ENCODE results near the gene TOP1. TPM values are rescaled to one million over a fixed set of nuclear protein-coding genes. Genes with fewer than 3 reads are reported as not detected.

The TOP1 gene
- total and polyA plus RNA-seq, 9 of the 15 experiments (the other 6 are each of a cell fraction or from before 2014, with no cell fraction given) = 26.4 to 127 (median 39.6) TPM

DNA sequence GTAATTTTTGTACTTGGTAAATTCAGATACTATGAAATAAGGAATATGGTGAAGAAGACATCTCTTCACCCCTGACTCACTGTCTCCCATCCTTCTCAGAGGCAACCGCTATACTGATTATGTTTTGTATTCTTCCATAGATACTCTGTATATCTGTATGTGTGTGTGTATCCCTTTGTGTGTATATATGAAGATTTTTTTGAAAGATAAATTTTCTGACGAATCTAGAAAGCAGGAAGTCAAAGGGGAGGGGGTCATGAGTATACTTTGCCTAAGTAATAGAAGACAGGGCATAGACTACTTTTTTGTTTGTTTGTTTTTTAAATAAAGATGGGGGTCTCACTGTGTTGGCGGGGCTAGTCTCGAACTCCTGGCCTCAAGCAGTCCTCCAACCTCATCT, 48.2 kb downstream of the TOP1 start:
- intact Hi-C loops (cut with micrococcal nuclease) = no loop called here
- H3K4me1 ChIP-seq (replicated peaks in 1 of 2; ENCODE audit: control insufficient read depth in 2 of 2, insufficient read depth in 2 of 2, low read length in 2 of 2) = peaks cover 11 to 40% of the 10 kb centered on the region in 2 experiments
- no peaks in the 10 kb centered on the region for H3K27me3 ChIP-seq (ENCODE audit: control insufficient read depth in 2 of 2, insufficient read depth in 2 of 2, low read length in 2 of 2)
- peaks cover 4% of the 10 kb centered on the region; the same call in 1 of the 2 replicates for H4K20me1 ChIP-seq (replicated peaks; ENCODE audit: control insufficient read depth, insufficient read depth, low read length)
- no peak overlapping the region for H2AFZ ChIP-seq (ENCODE audit: low read depth, low read length)
- in situ Hi-C loops (cut with MboI) = no loop called here
- no TSS peak for BruUV-seq (replicated peaks)
- H3K4me2 ChIP-seq (ENCODE audit: insufficient read depth, low read length) = no peak overlapping the region
- DNase-seq (ENCODE audit: extremely low read depth in 1 of 4, low spot score in 3 of 4) (no peak), FAIRE-seq (no peak), ATAC-seq (no peak)
- no peaks in the 10 kb centered on the region for H3K9me3 ChIP-seq (replicated peaks; ENCODE audit: control insufficient read depth, insufficient read depth, low read depth, low read length)
- WGBS (ENCODE audit: insufficient coverage, low coverage, missing lambda C conversion rate) = 64% methylated on average over 4 of the region's 4 CpGs
- no peak overlapping the region for H3K4me3 ChIP-seq
- POLR2A ChIA-PET = interaction anchor here (0.5 kb wide), 1 partner anchor 36 kb away, joined by 3 read pairs; no protein-coding TSS in a partner anchor
- peaks cover 64% of the 10 kb centered on the region for H3K79me2 ChIP-seq (ENCODE audit: control insufficient read depth, insufficient read depth, low read length)
- H3K9me1 ChIP-seq (ENCODE audit: control insufficient read depth, insufficient read depth, low read length) = no peaks in the 10 kb centered on the region
- no peak overlapping the region for H3K9ac ChIP-seq (ENCODE audit: insufficient read depth in 1 of 2, low read depth in 2 of 2, low read length in 2 of 2)
- TF ChIP-seq ZNF507 (tag; conservative IDR thresholded peaks at IDR 0.05) = no peak
- TF ChIP-seq CCNT2 (IDR thresholded peaks at IDR 0.05; ENCODE audit: borderline replicate concordance, extremely low read depth, insufficient read length, low read depth, low read length) = no peak
- TF ChIP-seq XRCC3 (IDR thresholded peaks at IDR 0.05) = no peak
- TF ChIP-seq ETV1 (tag; conservative IDR thresholded peaks at IDR 0.05; ENCODE audit: low read depth) = no peak
- TF ChIP-seq, protein P1, sequence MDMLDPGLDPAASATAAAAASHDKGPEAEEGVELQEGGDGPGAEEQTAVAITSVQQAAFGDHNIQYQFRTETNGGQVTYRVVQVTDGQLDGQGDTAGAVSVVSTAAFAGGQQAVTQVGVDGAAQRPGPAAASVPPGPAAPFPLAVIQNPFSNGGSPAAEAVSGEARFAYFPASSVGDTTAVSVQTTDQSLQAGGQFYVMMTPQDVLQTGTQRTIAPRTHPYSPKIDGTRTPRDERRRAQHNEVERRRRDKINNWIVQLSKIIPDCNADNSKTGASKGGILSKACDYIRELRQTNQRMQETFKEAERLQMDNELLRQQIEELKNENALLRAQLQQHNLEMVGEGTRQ (CRISPR knock-in tag; IDR thresholded peaks at IDR 0.05) = no peak
- TF ChIP-seq HSF4 (CRISPR knock-in tag; IDR thresholded peaks at IDR 0.05; ENCODE audit: borderline replicate concordance) = no peak
- TF ChIP-seq, protein P2, sequence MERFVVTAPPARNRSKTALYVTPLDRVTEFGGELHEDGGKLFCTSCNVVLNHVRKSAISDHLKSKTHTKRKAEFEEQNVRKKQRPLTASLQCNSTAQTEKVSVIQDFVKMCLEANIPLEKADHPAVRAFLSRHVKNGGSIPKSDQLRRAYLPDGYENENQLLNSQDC (CRISPR knock-in tag; IDR thresholded peaks at IDR 0.05) = no peak
- TF ChIP-seq SNIP1 (IDR thresholded peaks at IDR 0.05; ENCODE audit: low read depth) = no peak
- TF ChIP-seq ELF4 (CRISPR knock-in tag; IDR thresholded peaks at IDR 0.05) = no peak
- no peak for TF ChIP-seq ZC3H4 (CRISPR knock-in tag; IDR thresholded peaks at IDR 0.05; ENCODE audit: borderline replicate concordance)
- no peak for TF ChIP-seq ZKSCAN3 (CRISPR knock-in tag; IDR thresholded peaks at IDR 0.05)
- TF ChIP-seq NCOA2 (IDR thresholded peaks at IDR 0.05; ENCODE audit: partially characterized antibody in 2 of 2) = no peak
- no peak for TF ChIP-seq SMARCA4 (IDR thresholded peaks at IDR 0.05)
- TF ChIP-seq ZNF57 (CRISPR knock-in tag; IDR thresholded peaks at IDR 0.05) = no peak
- no peak for TF ChIP-seq CREB1 (IDR thresholded peaks at IDR 0.05)
- TF ChIP-seq CREB1 (CRISPR knock-in tag; IDR thresholded peaks at IDR 0.05) = no peak
- no peak for TF ChIP-seq GATA2 (CRISPR knock-in tag; IDR thresholded peaks at IDR 0.05)
- no peak for TF ChIP-seq ZEB2 (IDR thresholded peaks at IDR 0.05)
- no peak overlapping the region for H3K27ac ChIP-seq (ENCODE audit: extremely low read depth, low read depth, low read length)
- CTCF ChIA-PET (ENCODE audit: low intra/inter-chr PET ratio) = no interaction called here
- H3K36me3 ChIP-seq (ENCODE audit: control insufficient read depth, insufficient read depth, low read length) = peaks cover 60% of the 10 kb centered on the region
